ENCODE measurements around the gene KRTAP5-10. TPM values are rescaled to one million over a fixed set of nuclear protein-coding genes. Genes with fewer than 3 reads are reported as not detected.
"Not testable (repeated sequence)": the region's sequence is repeated elsewhere in the genome, so short reads cannot be mapped to it uniquely, and the experiment has no call there.

Gene KRTAP5-10
- total RNA-seq, 4 donors from 2014 or later: not detected

DNA sequence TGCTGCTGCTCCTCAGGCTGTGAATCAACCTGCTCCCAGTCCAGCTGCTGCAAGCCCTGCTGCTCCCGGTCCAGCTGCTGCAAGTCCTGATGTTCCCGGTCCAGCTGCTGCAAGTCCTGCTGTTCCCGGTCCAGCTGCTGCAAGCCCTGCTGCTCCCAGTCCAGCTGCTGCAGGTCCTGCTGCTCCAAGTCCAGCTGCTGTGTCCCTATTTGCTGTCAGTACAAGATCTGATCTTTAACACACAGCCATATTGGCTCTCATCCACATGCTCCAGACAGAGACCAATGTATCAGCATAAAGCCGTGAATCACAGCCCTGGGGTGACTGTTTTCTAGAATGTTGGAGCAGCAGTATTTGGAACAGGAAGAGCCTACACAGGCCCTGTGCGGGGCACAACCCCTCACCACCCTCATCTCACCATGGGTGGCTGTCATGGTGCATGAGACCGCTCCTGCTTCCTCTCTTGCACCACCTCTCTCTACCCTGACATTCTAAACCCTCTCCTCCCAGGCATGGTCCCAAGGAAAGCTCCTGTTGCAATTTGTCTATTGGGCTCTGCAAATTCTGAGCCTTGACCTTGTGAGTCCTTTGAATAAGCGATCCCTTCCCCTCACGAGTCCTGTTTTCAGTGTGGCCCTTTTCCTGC lies 3.5 kb downstream of the KRTAP5-10 start:
- DNase-seq (ENCODE audit: low spot score): no peak

GRCh38 chr11:71571101-71571850 lies 5.9 kb downstream of the KRTAP5-10 start:
- ATAC-seq (ENCODE audit: low FRiP score); DNase-seq (ENCODE audit: low spot score): not testable (repeated sequence)

More for the DNA sequence above, 3.5 kb downstream of the KRTAP5-10 start:
- no peak for ATAC-seq (ENCODE audit: low FRiP score)
- TF ChIP-seq CTCF (IDR thresholded peaks at IDR 0.05): no peak

GRCh38 chr11:71572811-71573210 lies 7.4 kb downstream of the KRTAP5-10 start:
- ATAC-seq (ENCODE audit: low FRiP score) (no peak), DNase-seq (ENCODE audit: low spot score) (no peak)
- TF ChIP-seq CTCF (IDR thresholded peaks at IDR 0.05): no peak

DNA sequence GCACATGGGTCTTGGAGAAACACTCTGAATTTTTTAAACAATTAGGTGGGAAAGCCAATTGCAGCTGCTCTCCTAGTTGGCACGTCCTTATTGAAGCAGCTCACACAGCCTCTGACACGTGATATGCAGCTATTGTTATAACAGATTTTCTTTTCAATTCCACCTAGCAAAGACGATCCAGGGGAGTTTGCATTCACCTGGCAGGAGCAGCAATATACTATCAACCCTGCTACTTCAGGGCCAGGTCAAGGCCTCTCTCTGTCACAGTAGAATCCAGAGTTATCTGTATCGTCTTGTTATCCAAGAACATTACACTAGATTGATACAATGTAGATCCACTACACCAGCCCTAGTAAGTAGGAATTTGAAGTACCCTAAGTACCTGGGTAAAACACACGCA lies 9.1 kb downstream of the KRTAP5-10 start:
- no peak for TF ChIP-seq CTCF (IDR thresholded peaks at IDR 0.05)
- DNase-seq (ENCODE audit: low spot score): no peak
- no peak for ATAC-seq (ENCODE audit: low FRiP score)

DNA sequence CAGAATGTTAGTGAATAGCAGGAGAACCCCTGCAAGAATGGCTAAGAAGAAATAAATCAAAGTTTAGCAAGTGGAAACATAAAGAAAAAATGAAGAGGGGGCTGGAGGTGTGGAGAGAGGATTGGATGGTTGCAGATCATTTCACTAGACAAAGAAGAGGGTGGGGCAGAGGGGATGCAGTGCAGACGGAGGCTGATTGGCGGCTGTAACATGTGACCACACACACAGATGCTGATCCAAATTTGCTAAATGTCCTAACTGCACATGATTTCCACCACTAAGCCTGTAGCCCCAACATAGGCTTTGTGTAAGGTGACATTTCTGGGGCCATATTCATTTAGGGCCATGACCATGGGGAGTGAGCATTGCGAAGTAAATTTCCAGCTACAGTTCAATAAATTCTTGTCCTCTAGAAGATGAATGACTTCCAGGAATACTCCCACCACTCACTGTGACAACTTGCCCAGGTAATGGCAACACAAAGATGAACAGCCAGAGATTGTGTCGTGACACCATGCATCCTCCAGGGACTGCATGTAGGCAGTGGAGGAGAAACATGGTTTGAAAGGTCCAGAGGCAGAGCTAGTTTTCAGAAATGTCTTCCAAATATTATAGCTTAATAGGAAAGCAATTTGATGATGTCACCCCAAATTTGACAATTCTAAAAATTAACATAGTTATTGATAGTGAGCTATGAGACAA lies 10.5 kb downstream of the KRTAP5-10 start:
- no peak for TF ChIP-seq CTCF (IDR thresholded peaks at IDR 0.05)
- DNase-seq (ENCODE audit: low spot score) (no peak), ATAC-seq (ENCODE audit: low FRiP score) (no peak)

DNA sequence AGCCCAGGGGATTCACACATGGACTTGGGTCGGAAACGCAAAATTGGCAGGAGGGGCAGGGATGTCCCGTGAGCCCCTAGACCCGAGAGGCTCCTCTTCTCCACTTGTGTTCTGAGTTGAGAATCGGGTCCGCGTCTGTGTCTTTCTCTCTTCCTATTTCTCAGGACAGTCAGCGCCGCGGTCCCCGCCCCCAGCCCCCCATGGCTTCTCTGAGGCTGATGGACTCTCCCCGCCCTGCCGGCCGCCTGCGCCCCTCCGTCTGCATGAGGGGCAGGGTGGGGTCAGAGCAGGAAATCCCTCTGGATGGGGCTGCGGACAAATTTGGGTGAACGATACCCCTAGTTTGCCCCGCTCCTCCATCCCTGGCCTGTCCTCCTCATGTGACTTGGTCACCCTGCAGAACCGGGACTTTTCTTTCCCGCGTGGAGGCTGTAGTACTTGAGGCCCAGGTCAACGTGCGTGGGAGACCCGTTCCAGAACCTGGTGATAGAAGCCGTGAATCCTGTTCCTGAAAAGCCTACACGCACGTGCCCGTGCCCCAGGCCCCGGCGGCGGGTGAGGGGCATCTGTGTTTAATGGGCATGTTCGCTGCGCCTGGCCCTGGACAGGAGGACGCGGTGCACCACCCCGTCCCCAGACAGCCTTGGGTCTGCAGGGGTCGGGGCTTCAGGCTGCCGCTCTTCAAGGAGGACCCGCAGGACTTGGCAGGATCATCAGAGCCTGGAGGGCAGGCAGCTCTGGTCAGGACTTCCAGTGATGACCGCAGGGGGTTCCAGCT lies 11.5 kb downstream of the KRTAP5-10 start:
- not testable (repeated sequence) for DNase-seq (ENCODE audit: low spot score); ATAC-seq (ENCODE audit: low FRiP score)

DNA sequence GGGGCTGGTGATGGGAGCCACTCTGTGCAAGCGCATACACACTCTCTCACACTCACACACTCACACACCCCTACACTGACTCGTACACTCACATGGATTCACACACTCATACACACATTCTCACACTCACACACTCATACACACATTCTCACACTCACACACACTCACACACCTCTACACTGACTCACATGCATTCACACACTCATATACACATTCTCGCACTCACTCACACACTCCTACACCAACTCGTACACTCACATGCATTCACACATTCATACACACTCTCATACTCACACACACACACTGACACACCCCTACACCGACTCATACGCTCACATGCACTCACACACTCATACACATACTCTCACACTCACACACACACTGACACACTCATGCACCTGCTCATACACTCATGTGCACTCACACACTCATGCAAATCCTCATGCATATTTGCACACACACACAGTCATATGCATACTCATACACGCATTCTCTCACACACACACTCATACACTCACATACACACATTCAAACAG lies 12.2 kb downstream of the KRTAP5-10 start:
- DNase-seq (ENCODE audit: low spot score): no peak
- ATAC-seq (ENCODE audit: low FRiP score): no peak
- no peak for TF ChIP-seq CTCF (IDR thresholded peaks at IDR 0.05)

DNA sequence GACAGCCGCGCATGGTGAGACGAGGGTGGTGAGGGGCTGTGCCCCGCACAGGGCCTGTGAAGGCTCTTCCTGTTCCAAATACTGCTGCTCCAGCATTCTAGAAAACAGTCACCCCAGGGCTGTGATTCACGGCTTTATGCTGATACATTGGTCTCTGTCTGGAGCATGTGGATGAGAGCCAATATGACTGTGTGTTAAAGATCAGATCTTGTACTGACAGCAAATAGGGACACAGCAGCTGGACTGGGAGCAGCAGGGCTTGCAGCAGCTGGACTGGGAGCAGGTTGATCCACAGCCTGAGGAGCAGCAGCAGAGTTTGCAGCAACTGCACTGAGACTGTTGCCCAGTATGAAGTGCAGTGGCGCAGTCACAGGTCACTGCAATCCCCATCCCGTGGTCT lies 14.2 kb downstream of the KRTAP5-10 start:
- ATAC-seq (ENCODE audit: low FRiP score); DNase-seq (ENCODE audit: low spot score): not testable (repeated sequence)

All from omental fat pad (tissue), 4 donors.